ENCODE results near the gene CFAP46.

The CFAP46 gene

GRCh38 chr10:132810807-132811700 is 131.3 kb downstream of the CFAP46 start:
- no peaks in the 10 kb centered on the region for H3K9me3 ChIP-seq (ENCODE audit: control insufficient read depth, low read length)
- no peak overlapping the region for H3K9ac ChIP-seq (ENCODE audit: low read length)
- H3K4me3 ChIP-seq (ENCODE audit: low read length) = no peak overlapping the region
- peaks cover 3% of the 10 kb centered on the region for H3K27me3 ChIP-seq (ENCODE audit: control insufficient read depth, insufficient read depth, low read length)
- no peaks in the 10 kb centered on the region for H3K36me3 ChIP-seq (ENCODE audit: control insufficient read depth, insufficient read depth, low read length)
- peaks cover 3% of the 10 kb centered on the region for H3K4me1 ChIP-seq (ENCODE audit: control insufficient read depth, insufficient read depth, low read length)

GRCh38 chr10:132810141-132810806 is 132.1 kb downstream of the CFAP46 start:
- Histone ChIP-seq H3K27me3 (ENCODE audit: control insufficient read depth, insufficient read depth, low read length) (peaks cover 3% of the 10 kb centered on the region), H3K4me1 (ENCODE audit: control insufficient read depth, insufficient read depth, low read length) (peaks cover 3% of the 10 kb centered on the region), H3K4me3 (ENCODE audit: low read length) (no peak overlapping the region), H3K9ac (ENCODE audit: low read length) (no peak overlapping the region), H3K9me3 (ENCODE audit: control insufficient read depth, low read length) (no peaks in the 10 kb centered on the region), H3K36me3 (ENCODE audit: control insufficient read depth, insufficient read depth, low read length) (no peaks in the 10 kb centered on the region)

DNA sequence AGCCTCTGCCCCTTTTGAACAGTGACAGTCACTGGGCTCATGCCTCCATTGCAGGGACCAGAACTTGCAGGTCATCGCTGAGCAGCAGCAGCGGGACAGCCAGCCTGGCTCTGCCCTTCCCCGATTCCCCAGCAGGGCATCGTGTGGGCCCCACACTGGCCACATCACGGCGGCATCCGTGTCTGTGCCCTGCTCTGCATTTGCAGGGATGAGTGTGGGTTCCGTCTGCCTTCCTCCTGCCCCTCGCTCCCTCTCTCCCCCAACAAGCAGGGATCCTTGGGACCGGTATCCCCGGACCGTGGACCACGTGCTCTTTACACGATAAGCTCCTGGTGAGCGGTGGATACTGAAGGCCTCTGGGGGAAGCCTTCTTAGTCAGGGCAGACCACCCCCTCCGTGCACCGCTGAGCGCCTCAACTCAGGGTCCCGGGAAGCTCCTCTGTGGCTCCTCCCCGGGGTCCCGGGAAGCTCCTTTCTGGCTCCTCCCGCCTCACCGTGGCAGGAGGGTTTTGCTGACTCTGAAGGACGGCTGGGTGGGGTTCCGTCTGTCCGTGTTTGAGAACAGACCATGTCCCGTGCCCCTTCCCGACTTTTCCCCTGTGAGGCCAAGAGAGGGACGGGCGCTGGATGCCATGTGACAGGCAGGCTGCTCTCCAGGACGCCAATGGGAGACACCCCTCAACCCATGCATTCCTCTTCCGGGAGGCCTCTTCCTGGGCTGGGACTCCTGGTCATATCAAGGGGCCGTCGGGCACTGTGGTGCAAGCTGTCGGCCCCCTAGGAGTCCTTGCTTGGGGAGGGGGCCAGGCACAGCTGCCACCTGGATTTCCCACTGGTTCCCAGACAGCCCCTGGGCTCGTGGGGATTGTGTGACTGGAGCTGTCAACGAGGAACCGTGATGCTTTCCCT is 132.9 kb downstream of the CFAP46 start:
- peaks cover 3% of the 10 kb centered on the region for H3K4me1 ChIP-seq (ENCODE audit: control insufficient read depth, insufficient read depth, low read length)
- peaks cover 3% of the 10 kb centered on the region for H3K27me3 ChIP-seq (ENCODE audit: control insufficient read depth, insufficient read depth, low read length)
- H3K4me3 ChIP-seq (ENCODE audit: low read length) = no peak overlapping the region
- H3K9ac ChIP-seq (ENCODE audit: low read length) = no peak overlapping the region
- no peaks in the 10 kb centered on the region for H3K36me3 ChIP-seq (ENCODE audit: control insufficient read depth, insufficient read depth, low read length)
- no peaks in the 10 kb centered on the region for H3K9me3 ChIP-seq (ENCODE audit: control insufficient read depth, low read length)

DNA sequence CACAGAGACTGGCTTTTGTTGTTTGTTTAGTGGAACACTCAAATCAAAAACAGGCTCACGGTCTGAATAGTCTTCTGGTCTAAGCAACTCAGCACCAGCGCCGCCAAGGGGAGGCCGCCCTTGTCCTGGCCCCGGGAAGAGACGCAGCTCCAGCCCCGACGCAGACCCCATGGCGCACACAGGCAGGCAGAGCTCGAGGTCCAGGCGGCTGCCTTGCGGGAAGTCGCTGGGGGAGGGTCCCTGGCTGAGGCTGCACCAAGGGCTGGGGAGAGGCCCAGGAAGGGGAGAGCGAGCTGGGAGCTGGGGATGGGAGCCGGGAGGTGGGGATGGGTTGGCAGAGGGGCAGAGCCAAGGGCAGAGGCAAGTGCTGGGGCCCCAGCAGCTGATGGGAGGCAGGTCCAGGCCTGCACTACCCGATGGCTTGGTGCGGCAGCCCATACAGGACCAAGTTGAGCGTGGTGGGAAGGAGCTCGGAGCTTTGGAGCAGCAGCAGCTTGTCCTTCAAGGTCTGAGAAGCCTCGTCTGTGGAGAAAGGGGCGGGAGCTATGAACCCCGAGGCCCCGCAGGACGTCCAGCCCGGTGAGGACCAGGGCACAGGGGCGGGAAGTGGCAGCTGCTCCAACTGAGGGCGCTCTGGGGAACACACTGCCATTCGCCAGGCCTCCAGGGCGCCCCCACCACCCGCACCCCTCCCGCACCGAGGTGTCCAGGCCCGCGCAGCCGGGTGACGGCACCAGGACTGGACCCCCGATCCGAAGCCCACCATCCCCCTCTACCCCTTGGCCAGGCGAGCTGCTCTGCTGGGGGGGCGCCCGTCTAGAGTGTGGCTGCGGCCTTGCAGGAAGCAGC is 133.8 kb downstream of the CFAP46 start:
- no peaks in the 10 kb centered on the region for H3K9me3 ChIP-seq (ENCODE audit: control insufficient read depth, low read length)
- H3K9ac ChIP-seq (ENCODE audit: low read length) = no peak overlapping the region
- peaks cover under 1% of the 10 kb centered on the region for H3K4me1 ChIP-seq (ENCODE audit: control insufficient read depth, insufficient read depth, low read length)
- H3K27me3 ChIP-seq (ENCODE audit: control insufficient read depth, insufficient read depth, low read length) = peaks cover 3% of the 10 kb centered on the region
- no peak overlapping the region for H3K4me3 ChIP-seq (ENCODE audit: low read length)
- no peaks in the 10 kb centered on the region for H3K36me3 ChIP-seq (ENCODE audit: control insufficient read depth, insufficient read depth, low read length)

DNA sequence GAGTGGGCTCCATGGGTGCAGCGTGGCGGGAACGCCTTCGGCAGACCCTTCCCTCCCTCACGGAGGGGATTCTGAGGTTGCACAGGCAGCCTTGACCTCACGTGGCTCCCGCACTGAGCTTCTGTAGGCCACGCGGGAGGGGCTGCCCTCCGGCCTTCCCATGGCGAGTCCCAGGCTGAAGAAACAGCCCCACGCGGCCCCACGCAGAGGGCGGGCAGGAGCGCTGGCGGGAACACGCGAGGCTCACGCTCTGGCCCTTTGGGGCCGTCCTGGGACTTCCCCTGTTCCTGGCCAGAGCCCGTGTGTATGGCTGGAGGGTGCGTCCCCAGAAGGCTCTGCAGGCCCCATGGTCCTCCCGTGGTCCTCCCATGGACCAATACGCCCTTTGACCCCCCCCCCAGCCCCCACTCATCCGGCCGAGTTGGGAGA is 134.7 kb downstream of the CFAP46 start:
- Histone ChIP-seq H3K9ac (ENCODE audit: low read length) (no peak overlapping the region), H3K4me1 (ENCODE audit: control insufficient read depth, insufficient read depth, low read length) (no peaks in the 10 kb centered on the region), H3K9me3 (ENCODE audit: control insufficient read depth, low read length) (no peaks in the 10 kb centered on the region), H3K4me3 (ENCODE audit: low read length) (no peak overlapping the region), H3K27me3 (ENCODE audit: control insufficient read depth, insufficient read depth, low read length) (peaks cover 3% of the 10 kb centered on the region), H3K36me3 (ENCODE audit: control insufficient read depth, insufficient read depth, low read length) (no peaks in the 10 kb centered on the region)

DNA sequence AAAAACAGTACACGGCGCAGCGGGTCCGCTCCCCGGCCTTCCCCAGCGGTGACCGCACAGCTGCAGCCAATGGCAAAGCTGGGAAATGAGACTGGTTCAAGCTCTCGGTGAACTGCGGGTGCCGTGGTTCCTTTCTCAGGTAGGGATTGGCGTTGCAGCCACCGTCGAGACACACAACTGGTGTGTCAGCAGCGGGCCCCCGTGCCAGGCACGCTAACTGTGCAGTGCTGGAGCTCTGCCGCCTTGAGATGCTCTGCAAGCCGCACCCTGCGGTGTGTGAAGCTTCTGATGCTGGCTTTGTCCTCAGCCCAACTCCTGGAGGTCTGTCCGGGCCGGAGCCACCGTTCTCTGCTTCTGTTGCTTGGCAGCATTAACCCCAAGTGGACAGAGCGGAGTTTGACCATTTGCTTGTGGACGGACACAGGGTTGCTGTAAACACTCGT is 135.8 kb downstream of the CFAP46 start:
- H3K9ac ChIP-seq (ENCODE audit: low read length) = no peak overlapping the region
- no peaks in the 10 kb centered on the region for H3K9me3 ChIP-seq (ENCODE audit: control insufficient read depth, low read length)
- H3K27me3 ChIP-seq (ENCODE audit: control insufficient read depth, insufficient read depth, low read length) = peaks cover 3% of the 10 kb centered on the region
- no peaks in the 10 kb centered on the region for H3K36me3 ChIP-seq (ENCODE audit: control insufficient read depth, insufficient read depth, low read length)
- H3K4me3 ChIP-seq (ENCODE audit: low read length) = no peak overlapping the region
- H3K4me1 ChIP-seq (ENCODE audit: control insufficient read depth, insufficient read depth, low read length) = no peaks in the 10 kb centered on the region

- Histone ChIP-seq H3K9me3 (ENCODE audit: control insufficient read depth, low read length) (no peaks in the 10 kb centered on the region), H3K4me1 (ENCODE audit: control insufficient read depth, insufficient read depth, low read length) (no peaks in the 10 kb centered on the region), H3K4me3 (ENCODE audit: low read length) (no peak overlapping the region), H3K36me3 (ENCODE audit: control insufficient read depth, insufficient read depth, low read length) (no peaks in the 10 kb centered on the region), H3K27me3 (ENCODE audit: control insufficient read depth, insufficient read depth, low read length) (peaks cover 3% of the 10 kb centered on the region), H3K9ac (ENCODE audit: low read length) (no peak overlapping the region)
Measured at GRCh38 chr10:132806110-132806509, 136.3 kb downstream of the CFAP46 start.

GRCh38 chr10:132805599-132805998 is 136.8 kb downstream of the CFAP46 start:
- Histone ChIP-seq H3K27me3 (ENCODE audit: control insufficient read depth, insufficient read depth, low read length) (peaks cover 3% of the 10 kb centered on the region), H3K4me1 (ENCODE audit: control insufficient read depth, insufficient read depth, low read length) (no peaks in the 10 kb centered on the region), H3K9ac (ENCODE audit: low read length) (no peak overlapping the region), H3K4me3 (ENCODE audit: low read length) (no peak overlapping the region), H3K36me3 (ENCODE audit: control insufficient read depth, insufficient read depth, low read length) (no peaks in the 10 kb centered on the region), H3K9me3 (ENCODE audit: control insufficient read depth, low read length) (no peaks in the 10 kb centered on the region)

GRCh38 chr10:132804785-132805426 is 137.5 kb downstream of the CFAP46 start:
- Histone ChIP-seq H3K36me3 (ENCODE audit: control insufficient read depth, insufficient read depth, low read length) (no peaks in the 10 kb centered on the region), H3K27me3 (ENCODE audit: control insufficient read depth, insufficient read depth, low read length) (peaks cover 3% of the 10 kb centered on the region), H3K9me3 (ENCODE audit: control insufficient read depth, low read length) (no peaks in the 10 kb centered on the region), H3K4me1 (ENCODE audit: control insufficient read depth, insufficient read depth, low read length) (no peaks in the 10 kb centered on the region), H3K9ac (ENCODE audit: low read length) (no peak overlapping the region), H3K4me3 (ENCODE audit: low read length) (no peak overlapping the region)

DNA sequence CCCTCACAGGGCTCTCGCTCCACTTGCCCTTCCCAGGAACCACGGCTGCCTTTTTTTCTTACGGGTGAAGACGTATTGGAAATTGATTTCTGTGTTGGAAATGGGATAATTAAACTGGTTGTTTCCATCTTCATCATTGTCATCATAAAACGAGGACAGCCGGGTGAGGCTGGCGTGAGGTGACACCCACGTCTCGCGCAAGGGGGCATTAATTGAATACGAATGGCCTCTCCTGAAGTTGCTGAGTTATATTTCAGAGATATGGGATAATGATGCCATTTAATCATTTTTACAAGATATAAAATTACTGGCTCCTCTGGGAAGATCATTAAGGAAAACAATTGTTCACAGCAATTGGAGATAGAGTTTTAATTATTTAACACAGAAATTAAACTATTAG is 138.1 kb downstream of the CFAP46 start:
- H3K36me3 ChIP-seq (ENCODE audit: control insufficient read depth, insufficient read depth, low read length) = no peaks in the 10 kb centered on the region
- no peaks in the 10 kb centered on the region for H3K4me1 ChIP-seq (ENCODE audit: control insufficient read depth, insufficient read depth, low read length)
- H3K9ac ChIP-seq (ENCODE audit: low read length) = no peak overlapping the region
- peaks cover 3% of the 10 kb centered on the region for H3K27me3 ChIP-seq (ENCODE audit: control insufficient read depth, insufficient read depth, low read length)
- no peaks in the 10 kb centered on the region for H3K9me3 ChIP-seq (ENCODE audit: control insufficient read depth, low read length)
- no peak overlapping the region for H3K4me3 ChIP-seq (ENCODE audit: low read length)
